HG03521 (cell line): ENCODE results near the gene MMEL1.

Source experiments
- ATAC-seq: cut with Tn5 transposase; IDR thresholded peaks from one replicate; pipeline ENCODE4 v1.9.1; 2021; ENCODE audit warnings: mild to moderate bottlenecking, moderate library complexity; ENCODE audit not compliant: unreplicated experiment

The MMEL1 gene

DNA sequence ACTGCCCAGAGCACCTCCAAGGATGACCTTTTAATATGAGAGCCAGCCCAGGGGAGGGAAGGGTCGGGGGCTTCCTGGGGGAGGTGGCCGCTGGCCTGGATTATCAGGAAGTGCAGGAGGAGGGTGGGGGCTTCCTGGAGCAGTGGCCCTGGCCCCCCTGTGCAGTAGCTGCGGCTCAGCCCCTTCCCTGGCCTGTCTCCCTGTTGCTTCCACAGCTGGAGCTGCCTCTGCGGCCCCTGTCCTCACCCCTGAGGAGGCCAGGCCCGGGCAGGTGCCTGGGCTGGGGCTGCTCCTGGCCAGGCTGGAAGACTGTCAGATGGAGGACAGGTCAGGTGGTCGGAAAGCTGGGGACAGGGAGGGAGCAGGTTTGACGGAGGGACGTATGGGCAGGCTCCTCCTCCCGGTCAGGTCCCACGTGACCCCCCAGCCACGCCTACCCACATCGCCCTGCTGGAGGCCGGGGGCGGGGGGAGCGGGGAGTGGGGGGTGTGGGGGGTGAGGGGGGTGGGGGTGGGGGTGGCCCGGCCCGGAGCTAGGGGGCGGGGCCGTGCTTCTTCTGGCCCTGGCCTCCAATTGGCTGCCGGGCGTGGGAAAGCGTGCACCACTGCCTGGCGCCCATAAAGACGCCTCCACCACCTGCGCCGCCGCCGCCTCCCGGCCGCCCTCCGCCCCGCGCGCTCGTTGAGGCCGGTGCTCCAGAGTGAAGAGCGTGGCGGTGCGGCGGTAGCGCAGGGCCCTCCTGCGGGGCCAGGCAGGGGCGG is 86.9 kb downstream of the MMEL1 start:
- ATAC-seq: peak; percentile 44

DNA sequence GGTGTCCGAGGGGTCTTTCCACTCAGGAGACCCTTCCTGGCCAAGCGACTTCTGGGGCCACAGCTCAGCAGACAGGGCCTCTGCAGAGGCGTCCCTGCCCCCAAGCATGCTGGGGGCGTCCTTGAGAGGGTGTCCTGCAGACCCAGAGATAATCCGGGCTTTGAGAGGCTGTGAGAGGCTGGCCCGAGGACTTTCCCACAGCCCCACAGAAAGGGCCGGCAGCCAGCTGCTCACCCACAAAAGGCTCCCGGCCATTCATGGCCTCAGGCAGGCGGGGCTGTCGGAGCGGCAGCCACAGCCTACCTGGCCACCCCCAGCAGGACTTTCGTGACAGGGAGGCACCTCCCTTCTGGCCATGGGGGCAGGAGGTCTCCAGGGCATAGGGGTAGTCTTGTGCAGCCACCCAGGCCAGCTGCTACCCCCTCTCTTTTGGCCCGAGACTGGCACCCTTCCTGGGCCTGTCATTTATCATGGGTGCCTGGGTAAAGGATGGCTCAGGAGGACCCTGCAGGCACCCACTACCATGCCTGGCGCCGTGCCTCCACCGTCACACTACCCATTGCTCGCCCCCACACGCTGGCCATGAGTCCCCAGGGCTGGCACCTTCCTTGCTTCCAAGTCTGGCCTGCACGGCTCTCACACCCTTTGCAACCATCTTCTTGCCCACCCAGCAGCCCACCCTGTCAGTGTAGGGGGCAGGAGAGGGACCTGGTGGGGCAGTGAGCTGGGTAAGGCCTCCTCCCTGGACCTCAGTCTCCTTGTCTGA is 87.8 kb downstream of the MMEL1 start:
- ATAC-seq: no peak

DNA sequence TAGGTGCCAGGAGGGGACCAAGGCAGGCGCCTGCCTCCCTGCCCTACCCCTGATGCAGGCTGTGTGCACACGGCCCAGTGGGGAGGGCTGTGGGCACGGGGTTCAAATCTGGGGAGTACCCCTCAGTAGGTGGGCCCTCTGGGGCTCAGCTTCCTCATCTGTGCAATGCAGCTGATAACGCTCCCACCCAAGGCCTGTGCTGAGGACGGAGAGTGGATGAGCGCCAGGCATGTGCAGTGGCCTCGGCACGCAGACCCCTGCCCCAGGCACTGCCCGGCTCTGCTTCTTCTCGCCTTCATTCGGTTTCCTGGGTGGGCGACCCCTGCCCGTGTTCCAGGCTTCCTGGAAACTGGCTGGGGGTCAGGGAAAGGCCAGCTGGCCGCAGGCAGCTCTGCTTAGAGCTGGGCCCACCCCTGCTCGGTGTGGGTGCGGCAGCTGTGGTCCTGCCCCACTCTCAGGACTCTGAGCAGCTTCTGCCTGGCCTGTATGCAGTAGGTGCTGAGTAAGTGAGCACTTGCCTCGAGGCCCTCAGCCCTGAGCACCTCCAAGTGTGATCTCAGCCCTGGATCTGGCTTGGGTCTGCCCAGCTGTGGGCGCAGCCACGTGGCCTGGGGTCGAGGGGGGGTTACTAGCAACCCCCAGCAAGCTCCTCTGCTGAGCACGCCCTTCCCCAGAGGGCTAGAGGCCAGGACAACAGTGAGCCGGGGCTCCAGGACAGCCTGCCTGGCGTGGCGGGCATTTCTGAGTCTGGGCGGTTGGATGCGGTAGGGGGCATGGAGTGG is 88.5 kb downstream of the MMEL1 start:
- ATAC-seq: no peak

DNA sequence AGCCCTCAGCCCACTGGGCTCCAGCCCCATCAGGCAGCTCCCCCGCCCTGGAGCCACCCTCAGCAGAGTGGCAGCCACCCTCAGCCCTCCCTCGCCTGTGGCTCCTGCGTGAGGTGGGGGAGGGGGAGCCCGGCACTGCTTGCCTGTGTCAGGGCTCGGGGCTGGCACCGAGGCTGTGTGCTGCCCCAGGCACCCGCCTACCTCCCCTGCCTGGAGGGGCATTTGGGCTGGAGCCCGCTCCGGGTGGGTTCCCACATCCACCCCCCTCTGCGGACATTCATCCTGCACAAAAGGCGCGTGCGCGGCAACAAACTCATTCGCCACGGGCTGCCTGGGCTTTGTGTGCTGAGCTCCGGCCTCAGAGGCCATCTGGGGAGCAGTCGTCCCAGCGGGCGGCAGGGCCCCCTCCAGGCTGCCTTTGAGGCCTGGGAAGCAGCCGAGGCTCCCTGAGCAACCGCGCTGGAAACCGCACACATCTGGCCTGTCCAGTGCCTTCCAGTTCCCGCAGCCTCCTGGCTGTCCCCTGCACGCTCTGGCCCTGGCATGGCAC is 89.2 kb downstream of the MMEL1 start:
- no peak for ATAC-seq

DNA sequence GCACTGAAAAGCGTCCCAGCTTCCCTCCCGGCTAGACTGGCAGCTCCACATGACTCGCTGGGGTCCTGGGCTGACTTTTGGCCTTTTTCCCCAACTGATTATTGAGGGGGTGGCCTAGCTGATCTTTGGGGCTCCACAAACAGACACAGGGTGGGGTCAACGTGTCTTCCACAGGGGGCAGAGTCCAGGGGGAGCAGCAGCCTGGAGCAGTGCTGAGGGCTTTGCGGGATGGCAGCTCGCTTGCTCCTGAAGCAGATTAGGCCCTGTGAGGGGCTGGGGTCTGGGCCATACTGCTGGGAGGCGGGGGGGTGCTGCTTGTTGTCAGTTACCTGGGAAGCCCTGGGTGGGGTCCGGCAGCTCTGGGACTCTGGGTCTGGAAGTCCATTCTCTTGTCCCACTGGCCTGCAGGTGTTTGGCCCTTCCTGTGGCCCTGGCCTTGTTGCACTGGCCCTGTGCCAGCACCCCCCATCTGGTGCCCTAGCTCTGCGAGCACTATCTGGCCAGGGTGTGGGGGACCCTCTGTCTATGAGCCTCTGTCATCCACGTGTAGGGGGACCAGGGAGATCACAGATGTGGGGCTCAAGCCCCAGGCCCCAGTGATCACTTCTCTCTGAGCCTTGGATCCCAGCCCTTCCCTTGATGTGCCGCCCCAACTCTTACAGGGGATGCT is 90.4 kb downstream of the MMEL1 start:
- no peak for ATAC-seq

DNA sequence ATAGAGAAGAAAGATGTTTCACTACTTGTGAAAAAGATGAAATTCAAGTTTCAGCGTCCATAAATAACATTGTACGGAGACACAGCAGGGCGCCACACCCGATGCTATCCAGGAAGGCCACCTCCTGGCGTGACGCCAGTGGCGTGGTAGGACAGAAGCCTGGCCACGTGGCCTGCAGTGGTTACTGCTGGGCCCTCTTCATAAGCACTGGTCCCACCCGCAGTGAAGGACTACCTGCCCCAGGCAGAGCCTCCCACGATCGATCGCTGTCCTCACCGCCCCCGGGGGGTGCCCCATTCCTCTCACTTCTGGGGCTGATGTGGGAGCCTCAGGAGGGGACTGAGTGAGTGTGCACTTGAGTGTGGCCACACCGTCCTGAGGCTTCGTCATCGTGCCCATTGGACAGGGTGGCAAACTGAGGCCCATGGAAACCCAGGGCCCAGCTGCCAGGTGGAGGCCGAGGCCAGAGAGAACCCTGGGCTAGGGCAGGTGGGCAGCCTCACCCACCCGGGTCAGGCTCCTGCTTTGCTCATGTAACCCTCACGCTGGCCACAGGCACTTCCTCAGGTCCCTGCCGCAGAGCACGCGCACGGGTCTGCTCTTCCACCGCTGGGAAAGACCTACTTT is 91.1 kb downstream of the MMEL1 start:
- ATAC-seq: no peak

DNA sequence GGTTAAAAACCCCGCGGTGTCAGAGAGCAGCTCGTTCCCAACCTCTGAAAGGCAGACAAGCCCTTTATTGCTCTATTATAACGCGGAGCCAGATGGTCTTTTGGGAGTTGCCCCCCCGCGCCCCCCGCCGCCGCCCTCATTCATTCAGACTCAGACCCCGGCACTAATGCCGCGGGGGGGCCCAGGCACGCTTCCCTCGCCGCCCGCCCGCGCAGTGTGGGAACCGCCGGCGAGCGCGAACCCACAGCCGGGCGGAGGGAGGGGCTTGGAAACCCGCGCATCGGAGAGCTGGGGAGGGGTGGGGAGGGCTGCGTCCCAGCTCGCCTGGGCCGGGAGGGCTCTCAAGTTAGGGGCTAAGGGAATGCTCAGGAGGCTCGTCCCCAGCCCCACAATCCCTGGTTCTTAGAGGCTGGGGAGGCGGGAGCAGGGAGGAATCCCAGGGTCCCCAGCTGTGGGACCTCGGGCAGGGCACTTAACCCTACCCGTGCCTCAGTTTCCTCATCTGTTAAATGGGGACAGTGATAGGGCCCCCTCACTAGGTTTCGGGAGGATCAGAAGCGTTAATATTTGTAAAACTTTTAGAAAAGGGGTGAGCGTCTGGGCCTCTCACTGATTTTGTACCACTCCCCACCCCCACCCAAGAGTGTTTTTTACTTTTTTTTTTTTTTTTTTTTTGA is 91.9 kb downstream of the MMEL1 start:
- no peak for ATAC-seq
